Measurements from ENCODE around the gene ATP8A2. TPM values are rescaled to one million over a fixed set of nuclear protein-coding genes. Genes with fewer than 3 reads are reported as not detected.

Gene ATP8A2
- total RNA-seq, 1 donor from 2014 or later, result 4.2 TPM

- H3K36me3 ChIP-seq, result no peaks in the 10 kb centered on the region
- H3K4me3 ChIP-seq, result no peak overlapping the region
- no peak for DNase-seq (ENCODE audit: low spot score)
- no peaks in the 10 kb centered on the region for H3K36me3 Mint-ChIP-seq
- no peak overlapping the region for H3K9ac ChIP-seq
- no peaks in the 10 kb centered on the region for H3K27me3 ChIP-seq
- no peak overlapping the region for H3K4me2 ChIP-seq
- no peaks in the 10 kb centered on the region for H3F3A ChIP-seq (ENCODE audit: low read depth)
- H3K4me1 ChIP-seq, result no peaks in the 10 kb centered on the region
- H3K4me1 Mint-ChIP-seq, result no peaks in the 10 kb centered on the region
- TF ChIP-seq, protein P1, sequence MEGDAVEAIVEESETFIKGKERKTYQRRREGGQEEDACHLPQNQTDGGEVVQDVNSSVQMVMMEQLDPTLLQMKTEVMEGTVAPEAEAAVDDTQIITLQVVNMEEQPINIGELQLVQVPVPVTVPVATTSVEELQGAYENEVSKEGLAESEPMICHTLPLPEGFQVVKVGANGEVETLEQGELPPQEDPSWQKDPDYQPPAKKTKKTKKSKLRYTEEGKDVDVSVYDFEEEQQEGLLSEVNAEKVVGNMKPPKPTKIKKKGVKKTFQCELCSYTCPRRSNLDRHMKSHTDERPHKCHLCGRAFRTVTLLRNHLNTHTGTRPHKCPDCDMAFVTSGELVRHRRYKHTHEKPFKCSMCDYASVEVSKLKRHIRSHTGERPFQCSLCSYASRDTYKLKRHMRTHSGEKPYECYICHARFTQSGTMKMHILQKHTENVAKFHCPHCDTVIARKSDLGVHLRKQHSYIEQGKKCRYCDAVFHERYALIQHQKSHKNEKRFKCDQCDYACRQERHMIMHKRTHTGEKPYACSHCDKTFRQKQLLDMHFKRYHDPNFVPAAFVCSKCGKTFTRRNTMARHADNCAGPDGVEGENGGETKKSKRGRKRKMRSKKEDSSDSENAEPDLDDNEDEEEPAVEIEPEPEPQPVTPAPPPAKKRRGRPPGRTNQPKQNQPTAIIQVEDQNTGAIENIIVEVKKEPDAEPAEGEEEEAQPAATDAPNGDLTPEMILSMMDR (IDR thresholded peaks at IDR 0.05), result no peak
- TF ChIP-seq EZH2phosphoT487 (IDR thresholded peaks at IDR 0.05) (no peak), EZH2 (IDR thresholded peaks at IDR 0.05) (no peak)
- H3K79me2 ChIP-seq (ENCODE audit: low read depth), result no peaks in the 10 kb centered on the region
- no peaks in the 10 kb centered on the region for H3K27me3 Mint-ChIP-seq (ENCODE audit: insufficient read depth, low read depth)
- H3K27ac ChIP-seq, result no peak overlapping the region
- no peak overlapping the region for H3K27ac Mint-ChIP-seq
- no peaks in the 10 kb centered on the region for H4K20me1 ChIP-seq (ENCODE audit: low read depth)
- H3K9me3 ChIP-seq (ENCODE audit: low read depth), result no peaks in the 10 kb centered on the region
- no peak overlapping the region for H2AFZ ChIP-seq (replicated peaks)
- H3K9me3 Mint-ChIP-seq, result no peaks in the 10 kb centered on the region
- no peak overlapping the region for H3K4me3 Mint-ChIP-seq
These were observed 129.5 kb downstream of the ATP8A2 start for GRCh38 chr13:25501231-25501630.

DNA sequence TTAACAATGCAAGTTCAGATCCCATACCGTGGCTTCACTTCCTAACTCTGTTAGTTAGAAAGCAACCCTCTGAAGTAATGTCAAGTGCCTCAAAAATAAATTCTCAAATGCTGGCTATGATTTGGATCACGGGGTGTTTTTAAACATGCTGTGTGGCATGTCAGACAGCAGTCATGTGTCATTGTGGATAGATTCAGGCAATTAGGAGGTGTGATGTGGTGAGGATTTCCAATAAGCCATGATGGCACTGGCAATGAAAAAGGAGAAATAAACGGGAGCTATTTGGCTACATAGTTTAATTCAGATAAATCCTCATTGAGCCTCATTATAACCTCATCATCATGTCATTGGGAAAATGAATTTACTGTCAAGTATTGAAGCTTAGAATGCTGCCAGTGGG is 130.3 kb downstream of the ATP8A2 start:
- H3K4me2 ChIP-seq, result no peak overlapping the region
- no peak for DNase-seq (ENCODE audit: low spot score)
- H3K9me3 ChIP-seq (ENCODE audit: low read depth), result no peaks in the 10 kb centered on the region
- H3K9ac ChIP-seq, result no peak overlapping the region
- no peak overlapping the region for H2AFZ ChIP-seq (replicated peaks)
- no peaks in the 10 kb centered on the region for H3K9me3 Mint-ChIP-seq
- H3K27ac Mint-ChIP-seq, result no peak overlapping the region
- TF ChIP-seq, protein P1 (IDR thresholded peaks at IDR 0.05), result no peak
- TF ChIP-seq EZH2 (IDR thresholded peaks at IDR 0.05) (no peak), EZH2phosphoT487 (IDR thresholded peaks at IDR 0.05) (no peak)
- no peaks in the 10 kb centered on the region for H3K36me3 ChIP-seq
- H3K4me1 Mint-ChIP-seq, result no peaks in the 10 kb centered on the region
- no peaks in the 10 kb centered on the region for H3K4me1 ChIP-seq
- no peaks in the 10 kb centered on the region for H3K36me3 Mint-ChIP-seq
- H3K27me3 ChIP-seq, result no peaks in the 10 kb centered on the region
- H3K79me2 ChIP-seq (ENCODE audit: low read depth), result no peaks in the 10 kb centered on the region
- H3K4me3 ChIP-seq, result no peak overlapping the region
- H4K20me1 ChIP-seq (ENCODE audit: low read depth), result no peaks in the 10 kb centered on the region
- H3K27ac ChIP-seq, result no peak overlapping the region
- no peak overlapping the region for H3K4me3 Mint-ChIP-seq
- H3K27me3 Mint-ChIP-seq (ENCODE audit: insufficient read depth, low read depth), result no peaks in the 10 kb centered on the region
- H3F3A ChIP-seq (ENCODE audit: low read depth), result no peaks in the 10 kb centered on the region

DNA sequence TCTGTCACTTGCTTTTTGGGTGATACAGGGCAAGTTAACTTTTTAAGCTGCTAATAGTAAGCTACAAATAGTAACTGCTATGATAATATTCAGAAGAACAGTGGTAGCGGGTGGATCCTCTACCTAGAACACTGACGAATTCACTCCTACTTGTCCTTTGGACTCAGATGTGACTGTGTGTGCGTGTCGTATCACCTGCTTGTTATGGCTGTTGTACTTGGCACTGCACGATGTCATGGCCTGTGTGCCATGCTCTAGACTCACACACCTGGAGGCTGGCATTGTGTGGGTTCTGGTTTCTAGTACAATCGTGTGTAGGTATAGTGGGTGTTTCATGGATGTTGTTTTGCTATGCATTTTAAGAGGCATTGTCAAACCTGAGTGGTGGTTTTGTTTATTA is 130.8 kb downstream of the ATP8A2 start:
- H3K9me3 ChIP-seq (ENCODE audit: low read depth), result no peaks in the 10 kb centered on the region
- TF ChIP-seq, protein P1 (IDR thresholded peaks at IDR 0.05), result no peak
- TF ChIP-seq EZH2 (IDR thresholded peaks at IDR 0.05) (no peak), EZH2phosphoT487 (IDR thresholded peaks at IDR 0.05) (no peak)
- no peak overlapping the region for H2AFZ ChIP-seq (replicated peaks)
- Mint-ChIP-seq H3K27me3 (ENCODE audit: insufficient read depth, low read depth) (no peaks in the 10 kb centered on the region), H3K4me1 (no peaks in the 10 kb centered on the region), H3K4me3 (no peak overlapping the region), H3K36me3 (no peaks in the 10 kb centered on the region), H3K27ac (no peak overlapping the region), H3K9me3 (no peaks in the 10 kb centered on the region)
- DNase-seq (ENCODE audit: low spot score), result no peak
- H3K36me3 ChIP-seq, result no peaks in the 10 kb centered on the region
- no peak overlapping the region for H3K4me3 ChIP-seq
- no peak overlapping the region for H3K9ac ChIP-seq
- H3K27ac ChIP-seq, result no peak overlapping the region
- no peaks in the 10 kb centered on the region for H3K79me2 ChIP-seq (ENCODE audit: low read depth)
- H3K4me1 ChIP-seq, result no peaks in the 10 kb centered on the region
- no peaks in the 10 kb centered on the region for H3K27me3 ChIP-seq
- no peaks in the 10 kb centered on the region for H3F3A ChIP-seq (ENCODE audit: low read depth)
- H3K4me2 ChIP-seq, result no peak overlapping the region
- no peaks in the 10 kb centered on the region for H4K20me1 ChIP-seq (ENCODE audit: low read depth)

All from neural progenitor cell (in vitro differentiated cells).